OCI-LY3 (cell line): ENCODE results near the gene CARD9.

Experiments used
- EZH2phosphoT487 ChIP-seq: fragments of 200-600 bp; shearing (Covaris generic); IDR thresholded peaks from 2 replicates; pipeline ENCODE4 v1.6.1; 2018; ENCODE audit warnings: antibody characterized with exemption, mixed run types, low read depth
- TF ChIP-seq, protein P1 (sequence below): fragments of 200-600, 300-600 bp; sonication (generic); IDR thresholded peaks from 2 replicates; pipeline ENCODE4 v1.5.1; 2014; ENCODE audit warnings: antibody characterized with exemption, low read length, low read depth

DNA sequence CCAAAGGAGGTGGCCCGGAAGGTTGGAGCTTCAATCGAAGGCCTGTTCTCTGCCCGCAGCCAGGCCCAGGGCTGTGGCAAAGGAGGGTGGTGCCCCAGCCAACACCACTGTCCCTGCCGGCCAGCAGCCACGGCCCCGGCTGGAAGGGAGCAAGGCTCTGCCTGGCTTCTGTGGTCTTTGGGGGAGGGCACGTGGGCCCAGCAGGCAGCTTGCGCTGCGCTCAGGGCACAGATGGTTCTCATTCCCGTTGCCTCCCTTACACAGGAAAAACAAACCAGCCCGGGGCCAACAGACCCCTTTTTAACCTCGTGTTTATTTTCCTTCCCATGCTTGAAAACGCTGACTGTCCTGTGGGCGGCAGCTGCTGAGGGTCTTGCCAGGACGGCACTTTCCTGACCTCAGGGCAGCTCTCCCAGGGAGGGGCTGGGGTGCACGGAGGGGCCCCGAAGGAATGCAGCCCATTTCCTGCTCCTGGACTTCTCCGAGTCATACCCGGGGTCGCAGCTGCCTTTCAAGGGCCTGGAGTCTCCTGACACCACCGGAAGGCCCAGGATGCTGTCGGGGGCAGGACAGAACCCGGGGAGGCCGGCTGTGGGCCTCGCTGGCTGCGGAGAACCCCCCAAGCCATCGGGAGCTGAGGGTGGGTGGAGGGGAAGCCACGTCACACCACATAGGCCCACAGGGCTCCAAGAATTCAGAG lies 47.3 kb downstream of the CARD9 start:
- TF ChIP-seq, protein P1, sequence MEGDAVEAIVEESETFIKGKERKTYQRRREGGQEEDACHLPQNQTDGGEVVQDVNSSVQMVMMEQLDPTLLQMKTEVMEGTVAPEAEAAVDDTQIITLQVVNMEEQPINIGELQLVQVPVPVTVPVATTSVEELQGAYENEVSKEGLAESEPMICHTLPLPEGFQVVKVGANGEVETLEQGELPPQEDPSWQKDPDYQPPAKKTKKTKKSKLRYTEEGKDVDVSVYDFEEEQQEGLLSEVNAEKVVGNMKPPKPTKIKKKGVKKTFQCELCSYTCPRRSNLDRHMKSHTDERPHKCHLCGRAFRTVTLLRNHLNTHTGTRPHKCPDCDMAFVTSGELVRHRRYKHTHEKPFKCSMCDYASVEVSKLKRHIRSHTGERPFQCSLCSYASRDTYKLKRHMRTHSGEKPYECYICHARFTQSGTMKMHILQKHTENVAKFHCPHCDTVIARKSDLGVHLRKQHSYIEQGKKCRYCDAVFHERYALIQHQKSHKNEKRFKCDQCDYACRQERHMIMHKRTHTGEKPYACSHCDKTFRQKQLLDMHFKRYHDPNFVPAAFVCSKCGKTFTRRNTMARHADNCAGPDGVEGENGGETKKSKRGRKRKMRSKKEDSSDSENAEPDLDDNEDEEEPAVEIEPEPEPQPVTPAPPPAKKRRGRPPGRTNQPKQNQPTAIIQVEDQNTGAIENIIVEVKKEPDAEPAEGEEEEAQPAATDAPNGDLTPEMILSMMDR, result no peak
- no peak for TF ChIP-seq EZH2phosphoT487
